ENCODE data around the gene SNX8. TPM values are rescaled to one million over a fixed set of nuclear protein-coding genes. Genes with fewer than 3 reads are reported as not detected.

Gene SNX8
- total RNA-seq, 1 donor from 2014 or later = 60.1 TPM

DNA sequence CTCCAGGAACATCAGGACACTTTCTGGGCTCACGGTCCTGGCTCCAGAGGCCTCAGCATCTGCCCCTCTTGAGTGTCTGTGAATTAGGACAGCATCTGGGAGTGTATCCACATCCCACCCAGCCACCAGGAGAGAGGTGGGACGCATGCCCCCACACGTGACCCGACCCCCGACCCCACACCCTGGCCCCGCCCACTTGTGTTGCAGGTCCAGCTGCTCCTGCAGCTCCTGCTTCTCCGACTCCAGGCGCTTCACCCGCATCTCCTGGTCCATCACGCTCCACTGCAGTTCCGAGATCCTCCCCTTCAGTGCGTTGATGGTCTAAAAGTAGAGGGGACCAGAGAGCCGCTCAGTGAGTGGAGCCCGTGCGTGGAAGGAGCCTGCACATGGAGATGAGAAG is 95.1 kb downstream of the SNX8 start:
- peaks cover 88% of the 10 kb centered on the region for H3K36me3 ChIP-seq

DNA sequence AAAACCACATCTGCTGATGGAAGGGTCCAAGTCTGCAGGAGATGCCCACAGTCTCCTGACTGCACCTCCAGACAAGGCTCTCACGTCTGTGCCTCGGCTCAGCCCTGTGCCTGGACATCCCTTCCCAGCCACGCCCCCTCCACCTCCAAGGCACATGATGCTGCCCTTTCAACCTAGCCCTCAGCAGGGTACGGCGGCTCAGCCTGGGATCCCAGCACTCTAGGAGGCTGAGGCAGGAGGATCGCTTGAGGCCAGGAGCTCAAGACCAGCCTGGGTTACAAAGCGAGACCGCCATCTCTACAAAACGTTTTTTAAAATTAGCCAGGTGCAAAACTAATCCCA is 95.8 kb downstream of the SNX8 start:
- TF ChIP-seq, protein P1, sequence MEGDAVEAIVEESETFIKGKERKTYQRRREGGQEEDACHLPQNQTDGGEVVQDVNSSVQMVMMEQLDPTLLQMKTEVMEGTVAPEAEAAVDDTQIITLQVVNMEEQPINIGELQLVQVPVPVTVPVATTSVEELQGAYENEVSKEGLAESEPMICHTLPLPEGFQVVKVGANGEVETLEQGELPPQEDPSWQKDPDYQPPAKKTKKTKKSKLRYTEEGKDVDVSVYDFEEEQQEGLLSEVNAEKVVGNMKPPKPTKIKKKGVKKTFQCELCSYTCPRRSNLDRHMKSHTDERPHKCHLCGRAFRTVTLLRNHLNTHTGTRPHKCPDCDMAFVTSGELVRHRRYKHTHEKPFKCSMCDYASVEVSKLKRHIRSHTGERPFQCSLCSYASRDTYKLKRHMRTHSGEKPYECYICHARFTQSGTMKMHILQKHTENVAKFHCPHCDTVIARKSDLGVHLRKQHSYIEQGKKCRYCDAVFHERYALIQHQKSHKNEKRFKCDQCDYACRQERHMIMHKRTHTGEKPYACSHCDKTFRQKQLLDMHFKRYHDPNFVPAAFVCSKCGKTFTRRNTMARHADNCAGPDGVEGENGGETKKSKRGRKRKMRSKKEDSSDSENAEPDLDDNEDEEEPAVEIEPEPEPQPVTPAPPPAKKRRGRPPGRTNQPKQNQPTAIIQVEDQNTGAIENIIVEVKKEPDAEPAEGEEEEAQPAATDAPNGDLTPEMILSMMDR (IDR thresholded peaks at IDR 0.05) = no peak
- no peak overlapping the region for H3K4me3 ChIP-seq
- no peak for ATAC-seq
- H3K4me1 ChIP-seq = no peaks in the 10 kb centered on the region
- no peak for DNase-seq
- no peaks in the 10 kb centered on the region for H3K9me3 ChIP-seq
- intact Hi-C loops (cut with DNase I) = no loop called here
- no peaks in the 10 kb centered on the region for H3K27me3 ChIP-seq
- no peak overlapping the region for H3K27ac ChIP-seq
- H3K36me3 ChIP-seq = peaks cover 88% of the 10 kb centered on the region

More for the DNA sequence above, 95.1 kb downstream of the SNX8 start:
- intact Hi-C loops (cut with DNase I) = no loop called here
- no peak overlapping the region for H3K4me3 ChIP-seq
- TF ChIP-seq, protein P1 (IDR thresholded peaks at IDR 0.05) = no peak
- no peaks in the 10 kb centered on the region for H3K9me3 ChIP-seq
- H3K27ac ChIP-seq = no peak overlapping the region
- H3K27me3 ChIP-seq = no peaks in the 10 kb centered on the region
- H3K4me1 ChIP-seq = no peaks in the 10 kb centered on the region
- ATAC-seq (no peak), DNase-seq (no peak)

DNA sequence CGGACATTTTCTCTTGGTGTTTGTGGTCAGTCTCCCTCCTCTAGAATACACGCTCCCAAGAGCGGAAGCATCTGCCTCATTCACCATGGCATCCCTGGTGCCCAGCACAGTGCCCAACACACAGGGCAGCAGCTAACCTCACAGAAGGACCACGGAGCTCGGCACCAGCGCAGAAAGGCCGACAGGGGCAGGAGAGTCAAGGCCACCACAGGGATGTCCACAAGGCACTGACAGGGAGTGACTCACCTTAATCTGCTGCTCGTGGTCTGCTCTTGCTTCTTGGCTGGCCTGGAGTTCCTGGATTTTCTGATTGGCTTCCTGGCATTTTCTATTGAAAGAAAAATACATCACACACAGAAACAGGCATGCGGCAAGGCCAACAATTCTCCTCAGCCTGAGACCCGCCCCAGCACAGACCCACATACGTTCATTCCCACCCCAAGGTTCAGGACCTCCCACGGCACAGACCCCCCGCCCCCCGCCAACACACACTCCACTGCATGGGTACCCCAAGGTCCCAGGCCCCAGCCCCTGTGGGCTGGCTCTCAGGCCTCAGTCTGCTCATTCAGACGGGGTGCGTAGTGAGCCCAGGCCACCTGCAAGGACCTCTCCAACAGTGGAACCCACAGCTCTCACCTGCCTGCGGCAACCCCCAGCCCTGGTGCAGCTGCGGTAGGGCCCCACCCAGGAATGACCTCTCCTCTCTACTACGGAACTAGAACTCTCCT is 96.4 kb downstream of the SNX8 start:
- ATAC-seq = no peak
- H3K27me3 ChIP-seq = no peaks in the 10 kb centered on the region
- no peak overlapping the region for H3K4me3 ChIP-seq
- DNase-seq = no peak
- H3K9me3 ChIP-seq = no peaks in the 10 kb centered on the region
- peaks cover 87% of the 10 kb centered on the region for H3K36me3 ChIP-seq
- no peak overlapping the region for H3K27ac ChIP-seq
- intact Hi-C loops (cut with DNase I) = no loop called here
- H3K4me1 ChIP-seq = no peaks in the 10 kb centered on the region
- TF ChIP-seq, protein P1 (IDR thresholded peaks at IDR 0.05) = no peak

DNA sequence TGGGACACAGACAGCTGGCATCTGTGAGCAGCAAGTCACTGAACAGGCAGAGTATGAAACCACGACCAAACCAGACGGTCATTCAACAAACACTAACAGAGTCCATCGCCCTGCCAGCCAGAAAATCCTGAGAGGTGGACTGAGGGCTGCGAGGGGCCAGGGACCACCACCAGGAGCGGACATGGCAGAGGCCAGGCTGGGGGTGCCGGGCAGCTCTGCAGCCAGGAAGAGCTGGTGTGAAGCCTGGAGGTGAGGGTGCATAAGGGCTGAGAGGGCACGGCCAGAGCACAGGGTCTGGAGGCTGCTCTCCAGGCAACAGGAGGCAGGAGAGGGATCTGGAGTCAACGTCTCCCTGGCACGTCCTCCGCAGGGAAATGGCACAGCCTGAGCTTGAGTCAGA is 97.0 kb downstream of the SNX8 start:
- no peak overlapping the region for H3K4me3 ChIP-seq
- TF ChIP-seq, protein P1 (IDR thresholded peaks at IDR 0.05) = no peak
- no peaks in the 10 kb centered on the region for H3K27me3 ChIP-seq
- H3K4me1 ChIP-seq = no peaks in the 10 kb centered on the region
- H3K36me3 ChIP-seq = peaks cover 87% of the 10 kb centered on the region
- no peak overlapping the region for H3K27ac ChIP-seq
- ATAC-seq (no peak), DNase-seq (no peak)
- H3K9me3 ChIP-seq = no peaks in the 10 kb centered on the region
- intact Hi-C loops (cut with DNase I) = no loop called here

DNA sequence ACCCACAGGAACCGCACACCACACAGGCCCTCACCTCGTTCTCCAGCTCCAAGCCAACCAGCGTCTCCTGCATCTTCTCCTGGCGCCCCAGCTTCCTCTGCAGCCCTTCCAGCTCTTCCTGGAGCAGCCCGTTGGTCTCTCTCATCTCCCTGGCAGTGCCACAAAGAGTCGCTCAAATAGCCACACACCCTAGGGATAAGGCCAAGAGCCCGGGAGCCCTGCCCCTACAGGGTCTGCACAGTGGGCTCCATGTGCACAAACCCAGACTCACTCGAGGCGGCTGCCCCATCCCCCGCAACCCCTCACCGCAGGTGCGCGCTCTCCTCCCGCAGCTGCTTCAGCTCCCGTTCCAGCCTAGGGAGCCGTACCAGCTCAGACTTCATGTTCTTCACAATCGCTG is 98.4 kb downstream of the SNX8 start:
- intact Hi-C loops (cut with DNase I) = no loop called here
- H3K36me3 ChIP-seq = peaks cover 84% of the 10 kb centered on the region
- H3K4me3 ChIP-seq = no peak overlapping the region
- ATAC-seq (no peak), DNase-seq (no peak)
- H3K9me3 ChIP-seq = no peaks in the 10 kb centered on the region
- no peaks in the 10 kb centered on the region for H3K27me3 ChIP-seq
- no peak overlapping the region for H3K27ac ChIP-seq
- TF ChIP-seq, protein P1 (IDR thresholded peaks at IDR 0.05) = no peak
- H3K4me1 ChIP-seq = no peaks in the 10 kb centered on the region

DNA sequence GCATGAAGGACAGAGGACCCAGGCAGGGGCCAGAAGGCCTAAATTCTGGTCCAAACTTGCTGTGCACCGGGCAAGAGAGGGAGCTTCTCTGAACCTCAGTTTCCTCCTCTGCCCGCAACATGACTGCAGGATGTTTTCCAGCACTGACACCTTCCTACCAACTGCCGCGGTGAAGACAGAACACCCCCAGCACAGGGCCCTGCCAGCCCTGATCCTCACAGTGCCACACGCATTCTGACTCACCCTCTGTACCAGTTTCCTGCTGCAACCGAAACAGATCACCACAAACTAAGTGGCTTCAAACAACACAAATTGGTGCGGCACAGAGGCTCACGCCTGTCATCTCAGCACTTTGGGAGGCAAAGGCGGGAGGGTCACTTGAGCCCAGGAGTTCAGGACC is 99.6 kb downstream of the SNX8 start:
- ATAC-seq (no peak), DNase-seq (no peak)
- no peaks in the 10 kb centered on the region for H3K27me3 ChIP-seq
- peaks cover 77% of the 10 kb centered on the region for H3K36me3 ChIP-seq
- intact Hi-C loops (cut with DNase I) = no loop called here
- H3K4me3 ChIP-seq = no peak overlapping the region
- H3K9me3 ChIP-seq = no peaks in the 10 kb centered on the region
- H3K4me1 ChIP-seq = no peaks in the 10 kb centered on the region
- no peak overlapping the region for H3K27ac ChIP-seq
- TF ChIP-seq, protein P1 (IDR thresholded peaks at IDR 0.05) = no peak
